HK-2 (cell line): Measurements from ENCODE around the gene ARHGAP10.

Source experiments
- DNase-seq: peaks from one replicate; pipeline ENCODE4 v3.0.0-alpha.2; 2018; ENCODE audit not compliant: unreplicated experiment

The ARHGAP10 gene

GRCh38 chr4:148092316-148093014, 360.6 kb downstream of the ARHGAP10 start:
- DNase-seq = no peak

DNA sequence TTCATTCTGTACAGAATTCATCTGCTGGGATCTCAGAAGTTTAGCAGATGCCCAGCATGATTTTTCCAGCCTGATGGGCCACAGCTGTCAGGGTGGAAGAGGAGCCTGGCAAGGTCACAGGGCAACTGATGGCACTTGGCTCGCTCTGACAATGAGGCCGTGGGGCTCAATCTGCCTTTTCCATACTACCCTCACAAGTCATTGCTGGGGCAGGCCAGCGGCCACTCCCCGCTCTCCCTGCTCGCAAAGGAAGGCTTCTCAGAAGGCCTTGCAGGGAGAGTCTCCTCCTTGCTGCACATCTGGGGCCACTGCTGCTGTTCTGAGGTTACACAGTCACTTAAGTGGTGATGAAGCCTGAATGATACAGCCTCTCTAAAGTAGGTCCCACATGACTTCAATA, 361.2 kb downstream of the ARHGAP10 start:
- no peak for DNase-seq

- DNase-seq = no peak
Measured at GRCh38 chr4:148094149-148094548, 362.3 kb downstream of the ARHGAP10 start.

DNA sequence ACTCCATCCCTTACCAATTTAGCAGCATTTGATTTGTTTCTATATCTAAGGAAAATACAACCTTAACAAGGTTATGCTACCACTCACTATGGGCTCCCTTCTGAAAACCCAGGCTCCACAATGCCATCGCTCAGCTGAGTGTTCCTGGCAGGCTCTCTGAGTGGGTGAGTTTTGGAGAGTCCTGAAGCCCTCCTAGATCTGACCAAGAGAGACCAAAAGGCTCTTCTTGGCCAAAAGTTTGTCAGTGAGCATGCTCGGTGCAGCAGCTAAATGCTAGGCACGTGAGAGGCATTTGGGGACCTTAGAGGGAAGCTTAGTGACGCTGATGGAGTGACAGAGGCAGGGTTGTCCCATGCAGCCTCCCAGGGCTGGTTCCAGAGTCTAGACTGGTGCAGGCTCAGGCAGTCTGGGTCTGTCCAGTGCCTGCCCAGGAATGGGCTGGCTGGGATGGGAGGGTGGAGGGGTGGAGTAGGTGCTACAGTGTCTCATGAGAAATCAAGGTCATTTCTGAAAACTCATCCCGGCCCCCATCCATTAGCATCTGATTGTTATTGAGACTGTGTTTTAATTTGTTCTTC, 363.5 kb downstream of the ARHGAP10 start:
- DNase-seq = no peak

DNA sequence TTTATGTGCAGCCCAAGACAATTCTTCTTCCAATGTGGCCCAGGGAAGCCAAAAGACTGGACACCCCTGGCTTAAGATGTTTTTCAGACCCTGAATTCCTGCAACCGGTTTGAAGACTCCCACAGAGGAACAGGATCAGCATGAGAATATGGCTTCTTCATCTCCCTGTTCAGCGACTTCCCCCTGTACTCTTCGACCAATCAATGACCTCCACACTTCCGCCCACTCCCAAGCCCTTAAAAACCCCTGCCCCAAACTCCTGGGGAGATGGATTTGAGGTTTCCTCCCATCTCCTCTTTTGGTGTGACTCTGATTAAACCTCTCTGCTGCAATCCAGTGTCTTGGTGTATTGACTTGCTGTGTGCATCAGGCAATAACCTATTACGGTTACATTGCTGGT, 365.9 kb downstream of the ARHGAP10 start:
- DNase-seq = no peak

DNA sequence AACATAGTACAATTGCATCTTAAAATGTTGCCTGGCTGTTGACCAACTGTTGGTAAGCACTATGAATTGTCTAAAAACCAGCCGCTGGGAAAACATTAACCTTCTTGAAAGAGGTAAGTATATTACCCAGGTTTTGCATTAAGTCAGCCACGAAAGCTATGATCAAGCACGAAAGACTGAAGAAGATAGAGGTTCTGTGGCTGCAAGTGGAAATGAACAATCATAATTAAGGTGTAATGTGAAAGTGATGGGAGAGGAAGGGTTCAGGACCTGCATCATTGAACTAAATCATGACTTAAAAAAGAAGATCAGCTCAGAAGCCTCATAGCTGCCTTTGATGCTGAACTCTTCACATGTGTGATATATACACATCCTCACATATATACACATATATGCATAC, 369.3 kb downstream of the ARHGAP10 start:
- DNase-seq = no peak

DNA sequence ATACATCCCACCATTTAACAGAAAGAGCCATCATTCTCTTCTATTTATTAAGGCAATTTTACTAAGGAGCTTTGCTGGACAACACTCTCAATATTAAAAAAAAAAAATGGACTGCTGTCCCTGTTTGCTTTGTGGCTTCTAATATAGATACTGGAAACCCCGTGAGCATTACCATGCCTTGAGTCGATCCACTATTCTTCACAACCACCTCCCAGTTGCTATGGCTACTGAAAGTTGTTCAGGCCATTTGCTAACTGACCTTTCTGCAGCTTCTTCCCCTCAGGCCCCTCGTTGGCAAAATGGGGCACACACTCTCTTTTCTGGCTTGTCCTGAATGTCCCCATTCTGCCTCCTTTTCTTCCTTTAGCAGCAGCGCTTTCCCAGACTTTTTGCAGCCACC, 369.9 kb downstream of the ARHGAP10 start:
- no peak for DNase-seq

- DNase-seq = no peak
Measured at GRCh38 chr4:148103597-148104355, 371.9 kb downstream of the ARHGAP10 start.

DNA sequence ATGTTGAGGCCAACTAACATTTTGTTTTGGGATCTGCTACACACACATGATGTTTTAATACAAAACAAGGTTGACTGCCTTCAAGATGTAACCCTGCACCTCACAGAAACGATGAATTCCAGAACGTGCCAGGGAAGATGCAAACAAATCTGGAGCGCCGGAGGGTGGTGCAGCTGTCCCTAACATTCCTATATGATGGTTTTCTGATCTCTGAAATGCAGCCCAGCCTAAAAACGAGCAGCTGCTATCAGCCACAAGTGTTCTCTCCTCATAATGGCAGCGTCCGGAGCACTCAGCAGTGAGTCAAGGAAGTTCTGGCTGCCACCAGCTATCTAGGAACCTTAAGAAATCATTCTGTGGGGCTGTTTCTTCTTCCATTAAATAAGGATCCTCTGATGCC, 376.9 kb downstream of the ARHGAP10 start:
- DNase-seq = no peak

DNA sequence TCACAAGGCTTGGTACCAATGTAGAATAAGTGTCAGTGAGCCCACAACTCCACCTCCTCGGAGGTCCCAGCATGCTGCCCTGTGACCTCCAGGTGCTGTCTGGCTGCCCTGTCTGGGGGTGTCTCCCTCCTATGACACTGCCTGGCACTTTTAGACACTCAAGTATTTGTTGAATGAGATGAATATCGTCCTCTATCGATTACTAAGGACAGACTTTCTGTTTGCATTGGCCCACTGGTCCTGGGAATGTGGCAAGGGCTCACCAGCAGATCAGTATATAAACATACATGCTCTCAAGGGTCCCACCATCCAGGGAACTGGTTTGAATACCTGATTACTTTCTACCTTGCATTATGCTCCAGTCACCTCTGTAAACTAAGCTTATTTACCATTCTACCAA, 377.3 kb downstream of the ARHGAP10 start:
- DNase-seq = no peak

GRCh38 chr4:148110169-148110568, 378.3 kb downstream of the ARHGAP10 start:
- no peak for DNase-seq

- DNase-seq = no peak
Measured at GRCh38 chr4:148112231-148112982, 380.5 kb downstream of the ARHGAP10 start.

DNA sequence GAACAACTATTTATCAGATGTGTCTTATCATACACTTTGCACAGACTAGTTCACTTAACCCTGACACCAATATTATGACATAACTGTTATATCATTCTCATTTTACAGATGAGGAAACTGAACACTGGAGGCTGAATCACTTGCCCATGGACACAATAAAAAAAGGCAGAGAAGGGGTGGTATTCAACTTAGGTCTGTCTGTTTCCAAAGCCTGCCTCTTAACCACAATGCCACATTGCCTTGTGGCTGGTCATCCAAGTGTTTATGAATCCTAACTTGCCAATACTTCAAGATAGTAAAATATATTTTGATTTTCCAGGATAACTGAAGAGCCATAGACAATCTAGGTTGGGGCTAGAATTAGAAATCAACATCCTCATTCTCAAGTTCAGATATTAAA, 382.5 kb downstream of the ARHGAP10 start:
- DNase-seq = no peak

DNA sequence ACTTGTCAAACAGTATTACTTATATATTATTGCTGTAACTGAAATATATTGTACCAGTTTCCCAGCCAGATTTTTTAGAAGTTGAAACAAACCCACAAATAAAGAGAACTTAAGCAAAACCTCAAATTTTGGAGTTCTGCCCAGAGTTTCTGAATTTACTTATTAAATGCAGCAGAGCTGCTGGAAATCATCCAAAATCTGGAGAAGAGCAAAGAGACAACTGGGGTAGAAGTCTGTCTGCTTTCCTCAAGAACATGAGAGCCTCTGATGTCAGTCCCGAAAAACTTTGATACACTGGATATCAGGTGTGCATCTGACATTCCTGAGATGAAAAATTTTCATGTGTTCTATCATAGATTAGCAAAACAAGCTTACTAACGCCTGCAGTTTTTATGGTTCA, 384.4 kb downstream of the ARHGAP10 start:
- no peak for DNase-seq

- DNase-seq = no peak
Measured at GRCh38 chr4:148116969-148117368, 385.1 kb downstream of the ARHGAP10 start.

DNA sequence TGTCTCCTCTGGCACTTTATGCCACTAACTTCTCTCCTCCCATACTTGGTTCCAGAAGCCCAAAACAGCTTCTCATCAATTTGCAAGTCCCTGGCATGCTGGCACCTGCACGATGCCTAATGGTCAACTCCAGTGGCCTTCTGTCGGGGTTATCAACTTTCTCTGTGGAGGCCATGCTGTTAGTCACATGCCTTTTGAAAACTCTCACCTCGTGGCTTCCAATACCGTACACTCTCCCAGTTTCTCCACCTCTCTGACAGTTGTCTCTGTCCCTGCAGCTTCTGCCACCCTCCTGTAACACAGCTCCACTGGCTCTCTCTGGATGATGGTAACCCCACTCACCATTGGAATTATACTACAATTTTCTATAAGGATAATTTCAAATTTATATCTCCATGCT, 386.3 kb downstream of the ARHGAP10 start:
- DNase-seq = no peak

DNA sequence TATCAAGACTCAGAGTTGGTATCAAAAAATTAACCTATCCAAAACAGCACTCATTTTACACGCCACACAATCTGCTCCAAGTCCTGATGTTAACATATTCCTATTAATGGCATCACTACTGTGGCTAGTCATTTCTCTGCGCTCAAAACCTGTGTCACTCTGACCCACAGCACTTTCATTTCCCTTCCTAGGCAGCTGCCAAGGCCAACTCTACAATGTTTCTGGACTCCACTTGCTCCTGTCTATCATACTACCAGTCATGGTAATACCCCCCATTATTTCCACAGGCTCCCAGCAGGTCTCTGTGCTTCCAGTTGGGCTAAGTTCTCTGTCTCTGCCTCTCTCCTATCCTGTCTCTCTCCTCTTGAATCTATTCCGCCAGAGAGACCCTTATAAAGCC, 386.7 kb downstream of the ARHGAP10 start:
- no peak for DNase-seq

DNA sequence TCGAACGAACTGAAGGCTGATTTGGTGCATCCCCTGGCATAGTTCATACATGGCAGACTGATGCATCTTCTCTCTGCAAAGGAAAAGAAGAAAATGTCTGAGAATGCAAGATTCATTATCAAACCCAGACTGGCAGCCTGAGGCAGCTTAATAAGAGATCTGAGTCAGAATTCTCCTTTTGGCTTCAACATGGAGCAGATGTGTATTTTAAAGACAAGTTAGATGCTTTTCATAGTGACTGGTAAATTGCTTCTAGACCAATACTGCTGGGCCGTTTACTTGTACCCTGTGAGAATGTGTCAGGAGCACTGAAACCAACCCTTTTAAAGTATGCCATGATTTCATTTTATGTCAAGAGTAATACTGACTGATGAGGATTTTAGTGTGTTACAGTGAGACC, 388.3 kb downstream of the ARHGAP10 start:
- DNase-seq = no peak
